HepG2 (cell line): ENCODE measurements around the gene VPS4A. TPM values are rescaled to one million over a fixed set of nuclear protein-coding genes. Genes with fewer than 3 reads are reported as not detected.

Source experiments
- ATAC-seq: fragments of 200-7000 bp; cut with Tn5 transposase; 3 replicates; pipeline ENCODE4 v1.9.1; 2020; ENCODE audit warnings: mild to moderate bottlenecking, moderate library complexity
- BruUV-seq: library from RNA; stranded (reverse); fragments of 400-500 nt; replicated peaks from 2 replicates; lab custom pipeline; 2021; lab: Mats Ljungman, UMichigan
- CTCF ChIA-PET: fragments of 300-600 bp; formaldehyde crosslinking; extraction: SDS; loops from one replicate; lab custom pipeline; 2021; ENCODE audit warnings: low total read pairs, inconsistent platforms, low intra/inter-chr PET ratio; lab: Yijun Ruan, JAX
- POLR2A ChIA-PET: fragments of 350-600 bp; sonication (Branson Sonifier 250); formaldehyde crosslinking; loops from one replicate; lab custom pipeline; 2020; ENCODE audit warnings: antibody characterized with exemption, inconsistent platforms; lab: Yijun Ruan, JAX
- DNase-seq: peaks from one replicate; pipeline ENCODE4 v3.0.0-alpha.2; 2015; ENCODE audit warnings: low spot score
- FAIRE-seq: peaks from 3 replicates; lab custom pipeline; 2011; peaks lifted over from hg19 to GRCh38; lab: Jason Lieb, UNC
- H2AFZ ChIP-seq: one replicate; pipeline ENCODE4 v1.6.1; 2011; ENCODE audit warnings: low read length, inconsistent platforms
- H3K27ac ChIP-seq: fragments of 300-600 bp; 3 replicates; pipeline ENCODE4 v1.8.0; 2011; ENCODE audit warnings: mixed run types, mild to moderate bottlenecking, mixed read lengths, low read length, inconsistent platforms; ENCODE audit not compliant: insufficient read depth; ENCODE audit errors: extremely low read length
- H3K27me3 ChIP-seq, 2 experiments: fragments of 200-600 bp in 1 of 2; 2 replicates in 1 of 2; 3 replicates in 1 of 2; pipeline versions ENCODE4 v1.6.0 to v1.8.0; 2011; ENCODE audit warnings: low read length in 2 of 2, mild to moderate bottlenecking in 2 of 2, moderate library complexity in 2 of 2, inconsistent platforms in 1 of 2; ENCODE audit not compliant: insufficient read depth in 2 of 2, control insufficient read depth in 1 of 2
- H3K36me3 ChIP-seq, 2 experiments: fragments of 200-600 bp in 1 of 2; replicated peaks in 1 of 2; 2 replicates in 1 of 2; 3 replicates in 1 of 2; pipeline versions ENCODE4 v1.5.1 to v1.8.0; 2011; ENCODE audit warnings: low read length in 2 of 2, inconsistent platforms in 1 of 2; ENCODE audit not compliant: insufficient read depth in 2 of 2, control insufficient read depth in 1 of 2
- H3K4me1 ChIP-seq: 2 replicates; pipeline ENCODE4 v1.5.1; 2012; ENCODE audit warnings: low read length, inconsistent platforms; ENCODE audit not compliant: insufficient read depth
- H3K4me2 ChIP-seq: 2 replicates; pipeline ENCODE4 v1.6.0; 2011; ENCODE audit warnings: low read depth, low read length, inconsistent platforms
- H3K4me3 ChIP-seq, 3 experiments: fragments of 200-600 bp in 1 of 3; sonication (generic), shearing (Covaris generic) in 1 of 3; replicated peaks in 1 of 3; 2 replicates each; pipeline ENCODE4 v1.5.1; 2011 to 2016; ENCODE audit warnings: low read length in 3 of 3, inconsistent platforms in 2 of 3, low read depth in 2 of 3, mild to moderate bottlenecking in 2 of 3, control low read depth in 1 of 3, mixed read lengths in 1 of 3; ENCODE audit not compliant: insufficient read depth in 1 of 3
- H3K79me2 ChIP-seq: one replicate; pipeline ENCODE4 v1.6.1; 2011; ENCODE audit warnings: low read length, inconsistent platforms; ENCODE audit not compliant: insufficient read depth
- H3K9ac ChIP-seq: 2 replicates; pipeline ENCODE4 v1.6.0; 2011; ENCODE audit warnings: mild to moderate bottlenecking, low read depth, low read length, inconsistent platforms; ENCODE audit not compliant: insufficient read depth
- H3K9me3 ChIP-seq: 2 replicates; pipeline ENCODE4 v1.5.1; 2012; ENCODE audit warnings: mild to moderate bottlenecking, low read length
- H4K20me1 ChIP-seq: 2 replicates; pipeline ENCODE4 v1.6.0; 2011; ENCODE audit warnings: inconsistent platforms, mild to moderate bottlenecking, low read length, moderate library complexity; ENCODE audit not compliant: insufficient read depth
- ARNT2 ChIP-seq: sonication (generic); formaldehyde crosslinking; IDR thresholded peaks from 2 replicates; pipeline ENCODE4 v1.8.0; 2022; ENCODE audit warnings: mild to moderate bottlenecking, low read depth, missing genetic modification reagents, moderate library complexity
- KLF12 ChIP-seq: sonication (generic); formaldehyde crosslinking; IDR thresholded peaks from 2 replicates; pipeline ENCODE4 v1.4.0; 2020; ENCODE audit warnings: missing genetic modification reagents, borderline replicate concordance
- MEIS2 ChIP-seq: sonication (generic); formaldehyde crosslinking; IDR thresholded peaks from 2 replicates; pipeline ENCODE4 v1.9.0; 2021; ENCODE audit warnings: mild to moderate bottlenecking, missing genetic modification reagents
- MYC ChIP-seq: sonication (generic); formaldehyde crosslinking; IDR thresholded peaks from 2 replicates; pipeline ENCODE4 v1.9.0; 2021; ENCODE audit warnings: missing genetic modification reagents, borderline replicate concordance
- SETDB1 ChIP-seq: sonication (generic); formaldehyde crosslinking; IDR thresholded peaks from 2 replicates; pipeline ENCODE4 v1.5.1; 2020; ENCODE audit warnings: missing genetic modification reagents, mild to moderate bottlenecking, borderline replicate concordance
- SMC3 ChIP-seq: IDR thresholded peaks from 2 replicates; pipeline ENCODE4 v1.6.1; 2011; ENCODE audit warnings: low read length, improper control_type of control experiment
- ZNF205 ChIP-seq: IDR thresholded peaks from 2 replicates; pipeline ENCODE4 v1.6.1; 2018; ENCODE audit warnings: missing biosample characterization, missing genetic modification reagents
- ZNF614 ChIP-seq: IDR thresholded peaks from 2 replicates; pipeline ENCODE4 v1.6.1; 2018; ENCODE audit warnings: missing biosample characterization, missing genetic modification reagents, inconsistent platforms, borderline replicate concordance
- WGBS: methylation state at CpG from one replicate; pipeline ENCODE4 v1.1.6; 2017; ENCODE audit warnings: low lambda C conversion rate; 5-methylcytosine and 5-hydroxymethylcytosine counted together
- in situ Hi-C: cut with HindIII; loops from 2 replicates; pipeline ENCODE4 v1.10.0; 2017; ENCODE audit warnings: low pct_unique_long_range_greater_than_20kb; ENCODE audit not compliant: extremely low pct_ligation_motif_present
- intact Hi-C: fragments of 100-400 bp; cut with micrococcal nuclease; formaldehyde crosslinking; loops from one replicate; pipeline ENCODE4 v1.10.0; 2022; ENCODE audit not compliant: unreplicated experiment
- polyA plus RNA-seq, 8 experiments: library from polyadenylated mRNA; depleted of rRNA in 3 of 8; stranded (reverse) in 7 of 8; unstranded in 1 of 8; fragments of >200 nt; fragmentation: Illumina TruSeq in 4 of 8; extraction: Trizol in 4 of 8; gene quantifications; 2 replicates each; pipeline versions ENCODE4 v1.2.1 to v1.2.3, GENCODE V29; 2011 to 2016; ENCODE audit warnings: low read depth in 4 of 8, missing spikeins in 1 of 8, mixed read lengths in 1 of 8; ENCODE audit not compliant: insufficient read depth in 1 of 8
- total RNA-seq, 5 experiments: library from RNA; depleted of rRNA; stranded (reverse); fragments of >200 nt; fragmentation: Illumina TruSeq; extraction: Trizol; gene quantifications; 2 replicates each; pipeline ENCODE4 v1.2.3, GENCODE V29; 2016; ENCODE audit warnings: low read depth in 1 of 5
- TF ChIP-seq, protein P1 (sequence below): sonication (generic); formaldehyde crosslinking; IDR thresholded peaks from 2 replicates; pipeline ENCODE4 v1.4.0; 2020; ENCODE audit warnings: mild to moderate bottlenecking, missing genetic modification reagents
- TF ChIP-seq, protein P2 (sequence below): sonication (generic); formaldehyde crosslinking; IDR thresholded peaks from 2 replicates; pipeline ENCODE4 v1.5.0; 2020; ENCODE audit warnings: mild to moderate bottlenecking, missing genetic modification reagents
- TF ChIP-seq, protein P3 (sequence below): sonication (generic); formaldehyde crosslinking; IDR thresholded peaks from 2 replicates; pipeline ENCODE4 v1.9.0; 2022; ENCODE audit warnings: missing genetic modification reagents, mild to moderate bottlenecking, borderline replicate concordance
- TF ChIP-seq, protein P4 (sequence below): sonication (generic); formaldehyde crosslinking; IDR thresholded peaks from 2 replicates; pipeline ENCODE4 v1.5.0; 2020; ENCODE audit warnings: missing genetic modification reagents

Gene VPS4A
- total and polyA plus RNA-seq, 2 of the 13 experiments (the other 11 are each of a cell fraction or from before 2014, with no cell fraction given) = 13.2 to 27.9 TPM

DNA sequence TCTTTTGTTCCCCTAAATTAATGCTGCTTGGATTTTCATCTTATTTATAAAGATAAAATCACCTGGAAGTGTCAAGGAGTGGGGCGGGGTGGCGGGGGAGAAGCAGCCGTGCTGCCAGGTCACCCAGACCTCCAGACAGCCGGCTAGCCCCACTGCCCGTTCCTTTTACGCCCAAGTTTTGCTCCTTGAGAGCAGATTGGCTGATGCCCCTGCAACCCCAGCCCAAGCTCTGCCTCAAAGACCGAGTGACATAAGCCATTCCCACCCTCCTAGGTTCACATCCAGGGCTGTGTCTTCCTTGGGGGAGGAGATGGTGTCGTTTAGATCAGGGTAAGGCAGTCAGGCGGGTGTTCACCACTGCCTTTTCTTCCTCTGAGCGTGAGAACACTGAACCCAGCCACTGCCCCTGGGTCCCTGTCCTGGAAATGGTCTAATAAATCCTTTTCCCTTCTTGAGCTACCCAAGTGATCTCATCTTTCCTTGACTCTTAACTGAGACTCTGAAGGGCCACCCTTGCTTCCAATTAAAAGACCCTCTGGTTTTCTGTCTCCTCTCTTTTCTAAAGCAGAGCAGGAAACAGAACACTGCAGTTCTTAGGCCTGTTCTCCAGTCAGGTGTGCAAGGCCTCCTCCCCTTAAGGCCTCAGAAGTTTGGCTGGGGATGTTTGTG, 13.6 kb downstream of the VPS4A start (continued):
- TF ChIP-seq, protein P1, sequence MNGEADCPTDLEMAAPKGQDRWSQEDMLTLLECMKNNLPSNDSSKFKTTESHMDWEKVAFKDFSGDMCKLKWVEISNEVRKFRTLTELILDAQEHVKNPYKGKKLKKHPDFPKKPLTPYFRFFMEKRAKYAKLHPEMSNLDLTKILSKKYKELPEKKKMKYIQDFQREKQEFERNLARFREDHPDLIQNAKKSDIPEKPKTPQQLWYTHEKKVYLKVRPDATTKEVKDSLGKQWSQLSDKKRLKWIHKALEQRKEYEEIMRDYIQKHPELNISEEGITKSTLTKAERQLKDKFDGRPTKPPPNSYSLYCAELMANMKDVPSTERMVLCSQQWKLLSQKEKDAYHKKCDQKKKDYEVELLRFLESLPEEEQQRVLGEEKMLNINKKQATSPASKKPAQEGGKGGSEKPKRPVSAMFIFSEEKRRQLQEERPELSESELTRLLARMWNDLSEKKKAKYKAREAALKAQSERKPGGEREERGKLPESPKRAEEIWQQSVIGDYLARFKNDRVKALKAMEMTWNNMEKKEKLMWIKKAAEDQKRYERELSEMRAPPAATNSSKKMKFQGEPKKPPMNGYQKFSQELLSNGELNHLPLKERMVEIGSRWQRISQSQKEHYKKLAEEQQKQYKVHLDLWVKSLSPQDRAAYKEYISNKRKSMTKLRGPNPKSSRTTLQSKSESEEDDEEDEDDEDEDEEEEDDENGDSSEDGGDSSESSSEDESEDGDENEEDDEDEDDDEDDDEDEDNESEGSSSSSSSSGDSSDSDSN (CRISPR knock-in tag) = no peak
- TF ChIP-seq ZNF614 (CRISPR knock-in tag) (no peak), KLF12 (no peak)
- TF ChIP-seq, protein P2, sequence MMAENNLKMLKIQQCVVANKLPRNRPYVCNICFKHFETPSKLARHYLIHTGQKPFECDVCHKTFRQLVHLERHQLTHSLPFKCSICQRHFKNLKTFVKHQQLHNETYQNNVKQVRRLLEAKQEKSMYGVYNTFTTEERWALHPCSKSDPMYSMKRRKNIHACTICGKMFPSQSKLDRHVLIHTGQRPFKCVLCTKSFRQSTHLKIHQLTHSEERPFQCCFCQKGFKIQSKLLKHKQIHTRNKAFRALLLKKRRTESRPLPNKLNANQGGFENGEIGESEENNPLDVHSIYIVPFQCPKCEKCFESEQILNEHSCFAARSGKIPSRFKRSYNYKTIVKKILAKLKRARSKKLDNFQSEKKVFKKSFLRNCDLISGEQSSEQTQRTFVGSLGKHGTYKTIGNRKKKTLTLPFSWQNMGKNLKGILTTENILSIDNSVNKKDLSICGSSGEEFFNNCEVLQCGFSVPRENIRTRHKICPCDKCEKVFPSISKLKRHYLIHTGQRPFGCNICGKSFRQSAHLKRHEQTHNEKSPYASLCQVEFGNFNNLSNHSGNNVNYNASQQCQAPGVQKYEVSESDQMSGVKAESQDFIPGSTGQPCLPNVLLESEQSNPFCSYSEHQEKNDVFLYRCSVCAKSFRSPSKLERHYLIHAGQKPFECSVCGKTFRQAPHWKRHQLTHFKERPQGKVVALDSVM (CRISPR knock-in tag) = no peak
- TF ChIP-seq, all 625 proteins: peak for 5

DNA sequence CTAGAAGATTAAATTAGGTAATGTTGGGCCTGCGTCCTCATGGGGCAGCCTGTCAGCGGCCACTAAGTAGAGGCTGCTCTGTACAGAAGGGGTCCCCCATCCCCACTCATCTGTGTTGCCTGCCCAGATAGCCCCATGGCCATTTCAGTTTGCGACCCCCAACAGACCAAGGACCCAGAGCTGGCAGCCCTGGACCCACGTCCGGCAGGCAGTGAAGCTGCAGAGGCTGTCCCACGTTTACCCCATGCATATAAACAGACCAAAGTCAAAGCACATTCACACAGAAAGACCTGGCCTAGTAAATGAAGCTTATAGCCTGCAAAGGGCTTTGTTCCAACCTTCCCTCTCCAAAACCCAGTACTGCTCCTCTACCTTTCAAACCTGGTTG, 14.6 kb downstream of the VPS4A start:
- Histone ChIP-seq H3K9me3 (no peaks in the 10 kb centered on the region), H3K79me2 (peaks cover 62% of the 10 kb centered on the region), H3K27me3 (no peaks in the 10 kb centered on the region), H3K27ac (peak overlapping the region; percentile 68), H3K4me1 (peaks cover 55% of the 10 kb centered on the region), H3K4me2 (peak overlapping the region; percentile 80), H2AFZ (no peak overlapping the region), H3K4me3 (peak overlapping the region in 2 of 3 experiments; percentile 13 to 84; a peak in 3 of 6 replicates), H3K9ac (peak overlapping the region; percentile 45), H4K20me1 (peaks cover 35% of the 10 kb centered on the region), H3K36me3 (peaks cover 27 to 51% of the 10 kb centered on the region in 2 experiments)
- ChIA-PET POLR2A (interaction anchor here (1.6 to 5.8 kb wide), 4 partner anchors 9 to 14 kb away, joined by 6 to 52 read pairs (median 12); partner anchors contain the start of genes COG8, NIP7 and VPS4A), CTCF (interaction anchor here (1.0 kb wide), 1 partner anchor 14 kb away, joined by 3 read pairs; the partner anchor contains the start of gene NIP7)
- ATAC-seq (no peak; the same call in 2 of the 3 replicates), DNase-seq (no peak), FAIRE-seq (no peak)
- no TSS peak for BruUV-seq
- WGBS = 74% methylated on average over 5 of the region's 6 CpGs
- intact Hi-C loops = loop anchor here (1.0 to 2.0 kb wide), 2 partner anchors 15 to 60 kb away; partner anchors contain the start of gene VPS4A
- in situ Hi-C loops = no loop called here
- TF ChIP-seq, protein P3, sequence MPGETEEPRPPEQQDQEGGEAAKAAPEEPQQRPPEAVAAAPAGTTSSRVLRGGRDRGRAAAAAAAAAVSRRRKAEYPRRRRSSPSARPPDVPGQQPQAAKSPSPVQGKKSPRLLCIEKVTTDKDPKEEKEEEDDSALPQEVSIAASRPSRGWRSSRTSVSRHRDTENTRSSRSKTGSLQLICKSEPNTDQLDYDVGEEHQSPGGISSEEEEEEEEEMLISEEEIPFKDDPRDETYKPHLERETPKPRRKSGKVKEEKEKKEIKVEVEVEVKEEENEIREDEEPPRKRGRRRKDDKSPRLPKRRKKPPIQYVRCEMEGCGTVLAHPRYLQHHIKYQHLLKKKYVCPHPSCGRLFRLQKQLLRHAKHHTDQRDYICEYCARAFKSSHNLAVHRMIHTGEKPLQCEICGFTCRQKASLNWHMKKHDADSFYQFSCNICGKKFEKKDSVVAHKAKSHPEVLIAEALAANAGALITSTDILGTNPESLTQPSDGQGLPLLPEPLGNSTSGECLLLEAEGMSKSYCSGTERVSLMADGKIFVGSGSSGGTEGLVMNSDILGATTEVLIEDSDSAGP = 0 out of 2 replicates have a peak, but pooled peaks have one; percentile 17
- peak; percentile 28; the same call in 1 of the 2 replicates for TF ChIP-seq MYC
- TF ChIP-seq ZNF205 (CRISPR knock-in tag) = 0 out of 2 replicates have a peak, but pooled peaks have one; percentile 6
- TF ChIP-seq MEIS2 (CRISPR knock-in tag) = 0 out of 2 replicates have a peak, but pooled peaks have one; percentile 44
- 0 out of 2 replicates have a peak, but pooled peaks have one; percentile 39 for TF ChIP-seq ARNT2
- TF ChIP-seq, protein P4, sequence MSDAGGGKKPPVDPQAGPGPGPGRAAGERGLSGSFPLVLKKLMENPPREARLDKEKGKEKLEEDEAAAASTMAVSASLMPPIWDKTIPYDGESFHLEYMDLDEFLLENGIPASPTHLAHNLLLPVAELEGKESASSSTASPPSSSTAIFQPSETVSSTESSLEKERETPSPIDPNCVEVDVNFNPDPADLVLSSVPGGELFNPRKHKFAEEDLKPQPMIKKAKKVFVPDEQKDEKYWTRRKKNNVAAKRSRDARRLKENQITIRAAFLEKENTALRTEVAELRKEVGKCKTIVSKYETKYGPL = 0 out of 2 replicates have a peak, but pooled peaks have one; percentile 25
- TF ChIP-seq SMC3 = no peak
- 0 out of 2 replicates have a peak, but pooled peaks have one; percentile 52 for TF ChIP-seq SETDB1 (CRISPR knock-in tag)
